PC-3 (cell line): ENCODE data around the gene GGCX. TPM values are rescaled to one million over a fixed set of nuclear protein-coding genes. Genes with fewer than 3 reads are reported as not detected.

ENCODE experiments used
- ATAC-seq: fragments of 200-7000 bp; cut with Tn5 transposase; 2 replicates; pipeline ENCODE4 v1.9.1; 2020; ENCODE audit warnings: mild to moderate bottlenecking, moderate library complexity
- Bru-seq: library from RNA; stranded (reverse); fragments of 400-500 nt; gene quantifications from one replicate; lab custom pipeline; 2021; lab: Mats Ljungman, UMichigan
- BruChase-seq, 2 experiments: library from RNA; stranded (reverse); fragments of 400-500 nt; gene quantifications; one replicate each; lab custom pipeline; 2021; lab: Mats Ljungman, UMichigan
- BruUV-seq: library from RNA; stranded (reverse); fragments of 400-500 nt; replicated peaks from 2 replicates; lab custom pipeline; 2021; lab: Mats Ljungman, UMichigan
- CTCF ChIA-PET: fragments of 300-600 bp; sonication (Branson Sonifier 250); formaldehyde crosslinking; loops from one replicate; lab custom pipeline; 2022; ENCODE audit warnings: antibody characterized with exemption; lab: Charles Lee
- POLR2A ChIA-PET: fragments of 300-600 bp; sonication (Branson Sonifier 250); formaldehyde crosslinking; loops from one replicate; lab custom pipeline; 2022; ENCODE audit warnings: antibody characterized with exemption; ENCODE audit not compliant: unreplicated experiment; lab: Charles Lee
- DNase-seq: peaks from one replicate; pipeline ENCODE4 v3.0.0-alpha.2; 2015
- H2AFZ ChIP-seq: fragments of 300-600 bp; sonication (generic); 2 replicates; pipeline ENCODE4 v1.6.0; 2016; ENCODE audit warnings: antibody characterized with exemption, low read length
- H3F3A ChIP-seq: fragments of 300-600 bp; sonication (generic); one replicate; pipeline ENCODE4 v1.6.0; 2017; ENCODE audit warnings: antibody characterized with exemption, low read length, control low read depth, mild to moderate bottlenecking; ENCODE audit not compliant: unreplicated experiment
- H3K27ac ChIP-seq: fragments of 300-600 bp; sonication (generic); 2 replicates; pipeline ENCODE4 v1.5.1; 2016; ENCODE audit warnings: mild to moderate bottlenecking, low read length
- H3K27me3 ChIP-seq: fragments of 300-600 bp; sonication (generic); 2 replicates; pipeline ENCODE4 v1.6.1; 2016; ENCODE audit warnings: low read length, mixed read lengths
- H3K36me3 ChIP-seq: fragments of 300-600 bp; sonication (generic); 2 replicates; pipeline ENCODE4 v1.6.1; 2016; ENCODE audit warnings: low read depth, mixed run types, low read length, mixed read lengths
- H3K4me1 ChIP-seq: fragments of 300-600 bp; sonication (generic); 2 replicates; pipeline ENCODE4 v1.5.1; 2016; ENCODE audit warnings: low read length; ENCODE audit not compliant: insufficient read depth
- H3K4me2 ChIP-seq: fragments of 300-600 bp; sonication (generic); 2 replicates; pipeline ENCODE4 v1.6.0; 2016; ENCODE audit warnings: low read length
- H3K4me3 ChIP-seq: fragments of 300-600 bp; sonication (generic); 2 replicates; pipeline ENCODE4 v1.5.1; 2016; ENCODE audit warnings: mild to moderate bottlenecking, low read length, mixed read lengths
- H3K79me2 ChIP-seq: fragments of 300-600 bp; sonication (generic); 2 replicates; pipeline ENCODE4 v1.6.1; 2017; ENCODE audit warnings: low read length, mixed read lengths
- H3K9ac ChIP-seq: fragments of 300-600 bp; sonication (generic); 2 replicates; pipeline ENCODE4 v1.6.0; 2016; ENCODE audit warnings: mild to moderate bottlenecking, low read length
- H3K9me2 ChIP-seq: fragments of 300-600 bp; sonication (generic); replicated peaks from 2 replicates; pipeline ENCODE4 v1.6.1; 2016; ENCODE audit warnings: mixed run types, low read length, mixed read lengths
- H3K9me3 ChIP-seq: fragments of 300-600 bp; sonication (generic); 2 replicates; pipeline ENCODE4 v1.6.1; 2016; ENCODE audit warnings: low read length, mixed read lengths
- H4K20me1 ChIP-seq: fragments of 300-600 bp; sonication (generic); 2 replicates; pipeline ENCODE4 v1.6.1; 2016; ENCODE audit warnings: low read length, mixed read lengths
- EZH2 ChIP-seq: fragments of 300-600 bp; sonication (generic); IDR thresholded peaks from one replicate; pipeline ENCODE4 v1.6.1; 2017; ENCODE audit warnings: antibody characterized with exemption, mild to moderate bottlenecking, low read length; ENCODE audit not compliant: unreplicated experiment
- EZH2phosphoT487 ChIP-seq: fragments of 300-600 bp; sonication (generic); IDR thresholded peaks from 2 replicates; pipeline ENCODE4 v1.6.1; 2018; ENCODE audit warnings: mild to moderate bottlenecking, antibody characterized with exemption, low read length, borderline replicate concordance
- intact Hi-C: fragments of 100-400 bp; cut with micrococcal nuclease; formaldehyde crosslinking; loops from 2 replicates; pipeline ENCODE4 v1.9.0; 2023
- long read RNA-seq: library from polyadenylated mRNA; unstranded; transcript quantifications from one replicate; pipeline ENCODE4 v2.0.0, GENCODE V29; 2021; ENCODE audit not compliant: unreplicated experiment
- total RNA-seq: library from RNA; depleted of rRNA; stranded (reverse); fragments of >200 nt; gene quantifications from 2 replicates; pipeline ENCODE4 v1.2.3, GENCODE V29; 2014; rRNA removed
- TF ChIP-seq, protein P1 (sequence below): fragments of 300-600 bp; sonication (generic); conservative IDR thresholded peaks from 2 replicates; pipeline ENCODE4 v1.5.1; 2017; ENCODE audit warnings: antibody characterized with exemption, low read depth, mild to moderate bottlenecking, low read length

GGCX gene
- 34.8 and 46.7 TPM in 2 replicates for total RNA-seq
- percentile 79 among the genes with signal in this experiment for Bru-seq, nascent RNA
- BruChase-seq, experiment 1, labeled RNA remaining after a 6-hour chase, result percentile 80 among the genes with signal in this experiment
- BruChase-seq, experiment 2, labeled RNA remaining after a 2-hour chase, result percentile 76 among the genes with signal in this experiment
- long read RNA-seq, full-length matches to known transcripts, result 51 of 119 reads
- long read RNA-seq, partial matches to known transcripts, result 46 of 119 reads
- long read RNA-seq, other reads (novel, unspliced or antisense), result 22 of 119 reads

DNA sequence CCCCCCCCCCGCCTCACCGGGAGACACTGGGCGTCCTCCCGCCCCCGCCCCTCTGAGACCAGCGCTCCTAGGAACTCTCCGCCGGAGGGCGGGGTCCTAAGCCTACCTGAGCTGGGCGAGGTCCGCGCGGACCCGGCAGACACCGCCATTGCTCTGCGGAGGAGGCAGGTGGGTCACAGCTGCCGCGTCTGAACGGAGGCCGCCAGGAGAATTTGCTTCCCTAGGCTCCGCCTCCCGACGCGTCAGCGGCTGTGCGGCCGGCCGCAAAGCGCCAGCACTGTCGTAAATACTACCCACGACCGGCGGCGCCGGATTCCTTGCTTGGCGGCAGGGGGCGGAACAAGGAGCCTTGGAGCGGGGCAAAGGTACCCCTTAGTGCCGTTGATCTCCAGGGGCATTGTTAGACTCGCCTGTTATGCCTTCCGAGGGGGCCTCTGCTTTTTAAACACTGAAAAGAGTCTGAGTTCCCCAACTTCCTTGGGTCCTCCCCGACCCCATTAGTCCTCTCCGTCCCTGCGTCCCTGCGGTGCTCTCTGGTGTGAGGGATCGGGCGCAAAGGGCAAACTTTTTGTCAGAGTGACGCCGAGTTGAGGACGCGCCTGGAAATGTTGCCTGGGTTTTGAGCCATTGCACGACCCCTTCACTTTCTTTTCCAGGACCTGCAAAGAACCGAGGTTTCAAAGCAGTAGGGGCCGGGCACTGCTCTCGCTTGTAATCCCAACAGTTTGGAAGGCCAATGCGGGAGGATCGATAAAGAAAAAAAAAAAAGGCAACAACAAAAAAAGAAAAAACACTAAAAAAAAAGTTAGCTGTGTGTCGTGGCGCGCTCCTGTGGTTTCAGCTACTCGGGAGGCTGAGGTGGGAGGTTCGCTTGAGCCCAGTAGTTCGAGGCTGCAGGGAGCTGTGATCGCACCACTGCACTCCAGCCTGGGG, at the start of gene GGCX:
GGCX (minus strand) TSS at position 214 of the 933 bp plus-strand sequence; CDS start at position 149, 65 bp downstream.
- Histone ChIP-seq H3K9me2 (no peaks in the 10 kb centered on the region), H3K4me1 (peaks cover 10% of the 10 kb centered on the region), H3K4me3 (peak within 1 kb of the TSS; percentile 88), H3F3A (no peaks in the 10 kb centered on the region), H3K9ac (peak within 1 kb of the TSS; percentile 84), H3K9me3 (no peaks in the 10 kb centered on the region), H2AFZ (peak within 1 kb of the TSS; percentile 94), H4K20me1 (no peaks in the 10 kb centered on the region), H3K36me3 (peaks cover 10% of the 10 kb centered on the region; the same call in 1 of the 2 replicates), H3K27ac (peak within 1 kb of the TSS; percentile 43), H3K79me2 (peaks cover 35% of the 10 kb centered on the region), H3K27me3 (no peaks in the 10 kb centered on the region), H3K4me2 (peak within 1 kb of the TSS; percentile 92)
- DNase-seq, result peak; percentile 96
- POLR2A ChIA-PET, result interaction anchor here (0.6 to 0.8 kb wide), 2 partner anchors 57 to 591 kb away, joined by 3 read pairs; no protein-coding TSS in a partner anchor
- CTCF ChIA-PET, result interaction anchor here (0.6 to 1.1 kb wide), 2 partner anchors 10 to 76 kb away, joined by 3 to 8 read pairs; no protein-coding TSS in a partner anchor
- ATAC-seq, result peak; percentile 95
- TF ChIP-seq EZH2 (no peak), EZH2phosphoT487 (no peak)
- TF ChIP-seq, protein P1, sequence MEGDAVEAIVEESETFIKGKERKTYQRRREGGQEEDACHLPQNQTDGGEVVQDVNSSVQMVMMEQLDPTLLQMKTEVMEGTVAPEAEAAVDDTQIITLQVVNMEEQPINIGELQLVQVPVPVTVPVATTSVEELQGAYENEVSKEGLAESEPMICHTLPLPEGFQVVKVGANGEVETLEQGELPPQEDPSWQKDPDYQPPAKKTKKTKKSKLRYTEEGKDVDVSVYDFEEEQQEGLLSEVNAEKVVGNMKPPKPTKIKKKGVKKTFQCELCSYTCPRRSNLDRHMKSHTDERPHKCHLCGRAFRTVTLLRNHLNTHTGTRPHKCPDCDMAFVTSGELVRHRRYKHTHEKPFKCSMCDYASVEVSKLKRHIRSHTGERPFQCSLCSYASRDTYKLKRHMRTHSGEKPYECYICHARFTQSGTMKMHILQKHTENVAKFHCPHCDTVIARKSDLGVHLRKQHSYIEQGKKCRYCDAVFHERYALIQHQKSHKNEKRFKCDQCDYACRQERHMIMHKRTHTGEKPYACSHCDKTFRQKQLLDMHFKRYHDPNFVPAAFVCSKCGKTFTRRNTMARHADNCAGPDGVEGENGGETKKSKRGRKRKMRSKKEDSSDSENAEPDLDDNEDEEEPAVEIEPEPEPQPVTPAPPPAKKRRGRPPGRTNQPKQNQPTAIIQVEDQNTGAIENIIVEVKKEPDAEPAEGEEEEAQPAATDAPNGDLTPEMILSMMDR, result no peak
- intact Hi-C loops, result loop anchor here (1.0 to 2.0 kb wide), 2 partner anchors 16 to 41 kb away; partner anchors contain the start of genes TMEM150A and VAMP8
- TSS peak; percentile 98 for BruUV-seq

DNA sequence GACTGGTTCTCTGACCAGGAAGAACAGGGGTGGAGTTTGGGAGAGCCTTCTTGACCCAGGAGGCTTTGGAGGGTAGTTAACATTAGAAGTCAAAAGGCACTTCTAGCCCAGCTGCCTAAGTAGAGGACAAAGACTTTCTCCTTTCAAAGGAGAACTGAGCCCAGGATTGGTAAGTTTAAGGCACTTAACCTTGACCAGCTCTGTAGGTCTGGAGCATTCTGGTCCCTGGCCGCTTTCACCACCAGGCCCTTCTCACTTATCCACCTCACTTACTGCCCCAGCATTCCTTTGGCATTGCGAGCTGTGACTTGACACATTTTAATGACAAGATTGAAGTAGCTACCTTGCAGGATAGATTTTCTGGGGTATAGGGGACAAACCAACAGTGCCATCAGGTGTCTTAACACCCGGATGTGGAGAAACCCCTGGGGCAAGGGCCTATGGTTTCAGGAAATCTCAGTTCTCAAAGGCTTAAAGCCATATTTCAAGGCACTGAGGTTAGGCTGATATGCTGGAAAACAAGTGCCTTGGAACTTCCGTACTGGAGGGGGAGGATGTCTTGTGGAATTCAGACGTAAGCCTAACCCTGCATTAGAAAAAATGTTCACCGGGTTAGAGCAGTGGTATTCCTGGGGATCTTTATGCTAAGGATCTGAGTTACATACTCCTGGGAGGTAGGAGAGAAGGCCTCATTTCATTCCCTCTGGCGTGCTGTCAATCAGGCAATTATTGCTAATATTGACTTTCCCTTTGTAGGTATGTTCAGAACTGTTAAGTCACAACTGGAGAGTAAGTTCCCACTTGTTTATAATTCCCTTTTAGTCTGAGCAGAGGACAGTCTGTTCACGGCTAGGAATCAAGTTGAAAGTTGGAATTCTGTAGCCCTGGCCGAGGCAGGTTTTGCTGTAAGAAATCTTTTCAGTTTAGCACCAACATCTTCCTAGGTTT, 46.2 kb upstream of the GGCX start:
- no peak overlapping the region for H2AFZ ChIP-seq
- H4K20me1 ChIP-seq, result no peaks in the 10 kb centered on the region
- CTCF ChIA-PET, result no interaction called here
- H3K36me3 ChIP-seq, result peaks cover 5% of the 10 kb centered on the region; the same call in 1 of the 2 replicates
- no peak overlapping the region for H3K27ac ChIP-seq
- peaks cover 13% of the 10 kb centered on the region for H3K4me1 ChIP-seq
- DNase-seq, result no peak
- no peak for ATAC-seq
- H3K9me2 ChIP-seq, result no peaks in the 10 kb centered on the region
- BruUV-seq, result no TSS peak
- POLR2A ChIA-PET, result no interaction called here
- H3K9ac ChIP-seq, result no peak overlapping the region
- intact Hi-C loops, result no loop called here
- no peak overlapping the region for H3K4me2 ChIP-seq
- H3F3A ChIP-seq, result no peaks in the 10 kb centered on the region
- H3K4me3 ChIP-seq, result no peak overlapping the region
- TF ChIP-seq EZH2phosphoT487 (no peak), EZH2 (no peak)
- TF ChIP-seq, protein P1, result no peak
- no peaks in the 10 kb centered on the region for H3K27me3 ChIP-seq
- no peaks in the 10 kb centered on the region for H3K9me3 ChIP-seq
- H3K79me2 ChIP-seq, result peaks cover 34% of the 10 kb centered on the region
